Measurements from ENCODE around the gene GASK1A. TPM values are rescaled to one million over a fixed set of nuclear protein-coding genes. Genes with fewer than 3 reads are reported as not detected.

GASK1A gene
- total RNA-seq, 3 donors from 2014 or later: 1.2 to 10.0 (median 3.6) TPM

DNA sequence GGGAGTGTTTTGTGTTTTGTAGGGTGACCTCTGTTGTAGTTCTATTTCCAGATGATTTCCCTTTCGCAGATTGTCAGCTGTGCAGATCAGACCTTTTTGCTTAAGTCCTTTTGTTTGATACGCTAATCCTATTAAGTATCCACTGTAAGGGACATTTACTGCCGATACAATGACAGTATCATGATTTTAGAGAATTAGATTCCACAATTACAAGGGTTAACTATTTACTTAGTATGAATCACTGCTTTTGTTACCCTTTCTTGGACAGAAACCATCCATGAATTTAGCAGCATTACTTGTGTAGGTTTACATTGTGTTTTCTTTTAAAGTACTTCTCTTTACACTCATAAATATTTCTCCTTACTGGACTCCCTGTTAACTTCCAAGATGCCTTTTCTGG is 41.8 kb upstream of the GASK1A start:
- Histone ChIP-seq H3K4me3 (no peak overlapping the region), H3K4me1 (ENCODE audit: low read depth) (no peaks in the 10 kb centered on the region), H3K36me3 (ENCODE audit: low read depth) (no peaks in the 10 kb centered on the region), H3K9me3 (no peaks in the 10 kb centered on the region)
- DNase-seq (no peak), ATAC-seq (no peak)
- intact Hi-C loops (cut with DNase I, micrococcal nuclease): no loop called here
- TF ChIP-seq, protein P1, sequence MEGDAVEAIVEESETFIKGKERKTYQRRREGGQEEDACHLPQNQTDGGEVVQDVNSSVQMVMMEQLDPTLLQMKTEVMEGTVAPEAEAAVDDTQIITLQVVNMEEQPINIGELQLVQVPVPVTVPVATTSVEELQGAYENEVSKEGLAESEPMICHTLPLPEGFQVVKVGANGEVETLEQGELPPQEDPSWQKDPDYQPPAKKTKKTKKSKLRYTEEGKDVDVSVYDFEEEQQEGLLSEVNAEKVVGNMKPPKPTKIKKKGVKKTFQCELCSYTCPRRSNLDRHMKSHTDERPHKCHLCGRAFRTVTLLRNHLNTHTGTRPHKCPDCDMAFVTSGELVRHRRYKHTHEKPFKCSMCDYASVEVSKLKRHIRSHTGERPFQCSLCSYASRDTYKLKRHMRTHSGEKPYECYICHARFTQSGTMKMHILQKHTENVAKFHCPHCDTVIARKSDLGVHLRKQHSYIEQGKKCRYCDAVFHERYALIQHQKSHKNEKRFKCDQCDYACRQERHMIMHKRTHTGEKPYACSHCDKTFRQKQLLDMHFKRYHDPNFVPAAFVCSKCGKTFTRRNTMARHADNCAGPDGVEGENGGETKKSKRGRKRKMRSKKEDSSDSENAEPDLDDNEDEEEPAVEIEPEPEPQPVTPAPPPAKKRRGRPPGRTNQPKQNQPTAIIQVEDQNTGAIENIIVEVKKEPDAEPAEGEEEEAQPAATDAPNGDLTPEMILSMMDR (IDR thresholded peaks at IDR 0.05): no peak

DNA sequence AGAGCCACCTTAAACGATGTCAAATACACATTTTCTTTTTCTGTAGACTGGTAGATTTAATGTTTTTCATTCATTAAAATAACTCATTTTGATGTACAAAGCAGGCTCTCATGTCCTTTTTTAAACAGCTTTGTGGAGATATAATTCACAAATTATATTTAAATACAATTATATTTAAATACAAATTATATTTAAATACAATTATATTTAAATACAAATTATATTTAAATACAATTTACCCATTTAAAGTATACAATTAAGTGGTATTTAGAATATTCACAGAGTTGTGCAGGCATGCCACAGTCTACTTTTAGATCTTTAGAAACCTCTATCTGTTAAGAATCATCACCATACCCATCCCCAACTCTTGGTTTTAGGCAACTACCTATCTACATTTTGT is 36.4 kb upstream of the GASK1A start:
- no peak for DNase-seq
- no peaks in the 10 kb centered on the region for H3K9me3 ChIP-seq
- TF ChIP-seq, protein P1 (IDR thresholded peaks at IDR 0.05): no peak
- no peaks in the 10 kb centered on the region for H3K4me1 ChIP-seq (ENCODE audit: low read depth)
- ATAC-seq: no peak
- no peaks in the 10 kb centered on the region for H3K36me3 ChIP-seq (ENCODE audit: low read depth)
- no peak overlapping the region for H3K4me3 ChIP-seq
- intact Hi-C loops (cut with DNase I, micrococcal nuclease): no loop called here

DNA sequence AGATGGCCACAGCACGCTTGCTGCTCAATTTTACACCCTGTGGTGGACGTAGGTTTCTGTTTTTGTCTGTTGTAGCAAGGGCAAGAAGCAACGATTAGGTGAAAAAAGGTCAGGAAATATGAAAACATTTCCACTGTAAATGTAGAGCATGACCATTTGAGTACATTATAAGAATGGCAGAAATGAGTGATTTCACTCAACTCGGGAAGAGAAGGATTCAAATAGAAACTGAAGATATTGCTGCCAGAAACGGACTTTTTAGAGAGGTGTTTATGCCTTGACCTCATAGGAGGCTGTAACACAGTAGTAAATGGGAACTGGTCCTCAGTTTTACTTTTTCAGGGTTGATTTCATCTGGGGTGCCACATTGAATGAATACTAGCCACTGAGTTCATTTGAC is 33.1 kb upstream of the GASK1A start:
- TF ChIP-seq, protein P1 (IDR thresholded peaks at IDR 0.05): no peak
- DNase-seq (no peak), ATAC-seq (no peak)
- intact Hi-C loops (cut with DNase I, micrococcal nuclease): no loop called here
- H3K9me3 ChIP-seq: no peaks in the 10 kb centered on the region
- H3K4me3 ChIP-seq: no peak overlapping the region
- H3K36me3 ChIP-seq (ENCODE audit: low read depth): no peaks in the 10 kb centered on the region
- no peaks in the 10 kb centered on the region for H3K4me1 ChIP-seq (ENCODE audit: low read depth)

DNA sequence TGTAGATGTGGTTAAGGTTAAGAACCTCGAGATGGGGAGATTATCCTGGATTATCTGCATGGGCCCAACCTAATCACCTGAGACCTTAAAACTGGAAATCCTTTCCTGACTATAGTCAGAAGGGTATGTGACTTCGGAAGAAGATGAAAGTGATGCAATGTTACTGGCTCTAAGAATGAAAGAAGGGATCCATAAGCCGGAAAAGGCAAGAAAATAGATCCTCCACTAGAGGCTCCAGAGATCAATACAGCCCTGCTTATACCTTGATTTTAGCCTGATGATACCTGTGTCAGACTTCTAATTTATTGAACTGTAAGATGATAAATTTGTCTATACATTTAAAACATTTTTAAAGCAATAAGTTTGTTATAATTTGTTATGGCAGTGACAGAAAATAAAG is 21.5 kb upstream of the GASK1A start:
- no peak for ATAC-seq

DNA sequence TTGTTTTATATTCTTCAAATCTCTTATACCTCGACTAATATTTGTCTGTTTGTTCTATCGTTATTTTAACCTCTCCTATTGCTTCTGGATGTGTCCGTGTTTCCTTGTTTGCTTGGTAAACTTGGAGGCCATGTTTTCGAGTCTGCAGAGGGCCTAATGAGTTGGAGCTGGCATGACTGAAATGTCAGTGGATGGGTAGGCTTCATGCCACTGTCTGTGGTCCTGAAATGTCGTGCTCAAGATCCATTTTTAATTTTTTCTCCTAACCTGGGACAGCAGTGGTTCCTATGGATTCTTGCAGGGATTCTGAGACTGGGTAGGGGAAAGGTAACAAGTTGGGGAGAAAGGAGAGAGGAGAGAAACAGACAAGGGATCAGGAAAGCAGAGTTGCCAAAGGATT is 18.8 kb upstream of the GASK1A start:
- DNase-seq (no peak), ATAC-seq (no peak)
- Histone ChIP-seq H3K4me1 (ENCODE audit: low read depth) (no peaks in the 10 kb centered on the region), H3K4me3 (no peak overlapping the region), H3K36me3 (ENCODE audit: low read depth) (no peaks in the 10 kb centered on the region), H3K9me3 (no peaks in the 10 kb centered on the region)
- intact Hi-C loops (cut with DNase I, micrococcal nuclease): loop anchor here (2.0 to 10.0 kb wide), 3 partner anchors 195 to 655 kb away; no protein-coding TSS in a partner anchor
- TF ChIP-seq, protein P1 (IDR thresholded peaks at IDR 0.05): no peak

More for the DNA sequence above, 21.5 kb upstream of the GASK1A start:
- intact Hi-C loops (cut with DNase I, micrococcal nuclease): no loop called here
- no peaks in the 10 kb centered on the region for H3K36me3 ChIP-seq (ENCODE audit: low read depth)
- TF ChIP-seq, protein P1 (IDR thresholded peaks at IDR 0.05): no peak
- no peaks in the 10 kb centered on the region for H3K9me3 ChIP-seq
- H3K4me3 ChIP-seq: no peak overlapping the region
- no peaks in the 10 kb centered on the region for H3K4me1 ChIP-seq (ENCODE audit: low read depth)
- DNase-seq: no peak

DNA sequence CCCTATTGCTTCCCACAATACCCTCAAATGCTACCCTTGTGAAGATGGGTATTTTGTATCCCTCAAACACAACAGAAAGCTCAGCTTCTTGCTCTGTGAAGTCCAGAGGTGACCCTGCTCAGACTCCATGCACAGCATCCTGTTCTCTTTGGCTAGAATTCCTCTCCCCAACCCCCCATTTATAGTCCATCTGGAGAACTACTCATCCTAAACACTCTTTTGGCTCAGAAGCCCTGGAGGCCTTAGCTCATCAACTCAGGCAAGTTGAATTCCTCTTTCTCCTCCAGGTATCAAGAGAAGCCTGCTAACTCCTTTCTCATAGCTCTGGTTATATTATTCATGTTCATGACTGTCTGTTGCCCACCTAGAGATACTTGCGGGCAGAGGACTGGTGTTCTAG is 18.3 kb upstream of the GASK1A start:
- no peaks in the 10 kb centered on the region for H3K4me1 ChIP-seq (ENCODE audit: low read depth)
- H3K36me3 ChIP-seq (ENCODE audit: low read depth): no peaks in the 10 kb centered on the region
- no peak overlapping the region for H3K4me3 ChIP-seq
- H3K9me3 ChIP-seq: no peaks in the 10 kb centered on the region
- TF ChIP-seq, protein P1 (IDR thresholded peaks at IDR 0.05): no peak
- intact Hi-C loops (cut with DNase I, micrococcal nuclease): loop anchor here (2.0 to 10.0 kb wide), 3 partner anchors 194 to 656 kb away; no protein-coding TSS in a partner anchor
- DNase-seq (no peak), ATAC-seq (no peak)
